Natural killer cell (primary cell): ENCODE measurements around the gene PDK2. TPM values are rescaled to one million over a fixed set of nuclear protein-coding genes. Genes with fewer than 3 reads are reported as not detected.

Experiments used
- ATAC-seq, 3 donors: fragments of 150-1000 bp in 2 of 3; fragments of 200-7000 bp in 1 of 3; cut with Tn5 transposase; 1 replicate in 1 of 3; 2 replicates in 2 of 3; pipeline ENCODE4 v1.10.0; 2021; ENCODE audit warnings: mild to moderate bottlenecking in 2 of 3, moderate library complexity in 2 of 3
- DNase-seq, 2 donors: peaks; one replicate each; pipeline versions ENCODE4 v3.0.0 to v3.0.0-alpha.2; 2013 to 2021; ENCODE audit warnings: mixed read lengths in 1 of 2
- H3K27ac ChIP-seq: one replicate; pipeline ENCODE4 v1.5.1; 2013; ENCODE audit warnings: mild to moderate bottlenecking, low read length
- H3K27me3 ChIP-seq: one replicate; pipeline ENCODE4 v1.6.1; 2013; ENCODE audit warnings: low read length; ENCODE audit not compliant: control insufficient read depth, insufficient read depth
- H3K36me3 ChIP-seq: one replicate; pipeline ENCODE4 v1.6.1; 2013; ENCODE audit warnings: low read length; ENCODE audit not compliant: control insufficient read depth, insufficient read depth
- H3K4me1 ChIP-seq: one replicate; pipeline ENCODE4 v1.6.1; 2013; ENCODE audit warnings: low read length; ENCODE audit not compliant: control insufficient read depth, insufficient read depth
- H3K4me3 ChIP-seq: one replicate; pipeline ENCODE4 v1.5.1; 2013; ENCODE audit warnings: low read length
- H3K9me3 ChIP-seq: one replicate; pipeline ENCODE4 v1.6.1; 2013; ENCODE audit warnings: low read length; ENCODE audit not compliant: control insufficient read depth, insufficient read depth
- H3K27ac Mint-ChIP-seq, 2 donors: one replicate each; pipeline ENCODE4 v1.8.0; 2022; ENCODE audit warnings: mild to moderate bottlenecking in 2 of 2, mixed read lengths in 2 of 2, moderate library complexity in 1 of 2
- H3K27me3 Mint-ChIP-seq, 2 donors: one replicate each; pipeline ENCODE4 v1.8.0; 2022; ENCODE audit warnings: low read depth in 2 of 2, mixed read lengths in 2 of 2
- H3K36me3 Mint-ChIP-seq: one replicate; pipeline ENCODE4 v1.8.0; 2022; ENCODE audit warnings: mixed read lengths
- H3K4me1 Mint-ChIP-seq, 2 donors: one replicate each; pipeline ENCODE4 v1.8.0; 2022; ENCODE audit warnings: mixed read lengths in 2 of 2
- H3K4me3 Mint-ChIP-seq: one replicate; pipeline ENCODE4 v1.8.0; 2022; ENCODE audit warnings: mild to moderate bottlenecking, moderate library complexity, mixed read lengths
- H3K9me3 Mint-ChIP-seq, 2 donors: one replicate each; pipeline ENCODE4 v1.8.0; 2022; ENCODE audit warnings: mixed read lengths in 2 of 2
- WGBS: methylation state at CpG from one replicate; pipeline ENCODE4 v1.1.7; 2013; ENCODE audit warnings: missing lambda C conversion rate; ENCODE audit not compliant: insufficient coverage; 5-methylcytosine and 5-hydroxymethylcytosine counted together
- intact Hi-C: fragments of 100-400 bp; cut with micrococcal nuclease; formaldehyde crosslinking; loops from one replicate; pipeline ENCODE4 v1.14.2; 2022
- total RNA-seq, 4 donors: library from RNA; stranded (reverse); fragments of 120-200 nt in 1 of 4; gene quantifications; one replicate each; pipeline versions ENCODE4 v1.2.3 to v1.2.4, GENCODE V29; 2013 to 2022
- TF ChIP-seq, protein P1 (sequence below): fragments of 200-600 bp; IDR thresholded peaks from one replicate; pipeline ENCODE4 v1.8.0; 2022; ENCODE audit warnings: antibody characterized with exemption

PDK2 gene
- total RNA-seq, 3 donors from 2014 or later (not counting 1 experiment from before 2014, with no cell fraction given) = 23.2 to 32.9 (median 23.6) TPM

DNA sequence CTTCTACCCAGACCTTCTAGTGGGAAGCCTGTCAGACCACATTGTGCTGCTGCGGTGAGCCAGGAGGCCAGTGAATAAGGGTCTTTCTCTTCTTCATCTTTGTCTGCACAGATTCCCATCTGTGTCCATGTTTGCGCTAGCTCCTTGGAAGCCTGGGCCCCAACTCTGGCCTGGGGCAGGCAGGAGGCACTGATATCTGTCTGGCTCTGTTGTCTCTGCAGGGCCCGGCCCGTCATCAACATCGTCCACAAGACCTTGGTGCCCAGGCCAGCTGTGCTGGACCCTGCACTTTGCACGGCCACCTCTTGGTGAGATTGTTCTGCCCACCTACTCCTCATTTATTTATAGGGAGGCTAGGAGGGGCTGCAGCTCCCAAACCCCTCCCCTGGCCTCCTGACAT, 20.9 kb upstream of the PDK2 start:
- no peaks in the 10 kb centered on the region for H3K36me3 ChIP-seq
- ATAC-seq = no peak
- DNase-seq = no peak
- no peaks in the 10 kb centered on the region for H3K9me3 Mint-ChIP-seq
- H3K9me3 ChIP-seq = no peaks in the 10 kb centered on the region
- H3K27ac Mint-ChIP-seq = no peak overlapping the region
- H3K4me3 ChIP-seq = no peak overlapping the region
- TF ChIP-seq, protein P1, sequence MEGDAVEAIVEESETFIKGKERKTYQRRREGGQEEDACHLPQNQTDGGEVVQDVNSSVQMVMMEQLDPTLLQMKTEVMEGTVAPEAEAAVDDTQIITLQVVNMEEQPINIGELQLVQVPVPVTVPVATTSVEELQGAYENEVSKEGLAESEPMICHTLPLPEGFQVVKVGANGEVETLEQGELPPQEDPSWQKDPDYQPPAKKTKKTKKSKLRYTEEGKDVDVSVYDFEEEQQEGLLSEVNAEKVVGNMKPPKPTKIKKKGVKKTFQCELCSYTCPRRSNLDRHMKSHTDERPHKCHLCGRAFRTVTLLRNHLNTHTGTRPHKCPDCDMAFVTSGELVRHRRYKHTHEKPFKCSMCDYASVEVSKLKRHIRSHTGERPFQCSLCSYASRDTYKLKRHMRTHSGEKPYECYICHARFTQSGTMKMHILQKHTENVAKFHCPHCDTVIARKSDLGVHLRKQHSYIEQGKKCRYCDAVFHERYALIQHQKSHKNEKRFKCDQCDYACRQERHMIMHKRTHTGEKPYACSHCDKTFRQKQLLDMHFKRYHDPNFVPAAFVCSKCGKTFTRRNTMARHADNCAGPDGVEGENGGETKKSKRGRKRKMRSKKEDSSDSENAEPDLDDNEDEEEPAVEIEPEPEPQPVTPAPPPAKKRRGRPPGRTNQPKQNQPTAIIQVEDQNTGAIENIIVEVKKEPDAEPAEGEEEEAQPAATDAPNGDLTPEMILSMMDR = no peak
- H3K4me1 ChIP-seq = no peaks in the 10 kb centered on the region
- H3K27me3 Mint-ChIP-seq = peaks cover 0 to 15% of the 10 kb centered on the region in 2 donors
- no peak overlapping the region for H3K4me3 Mint-ChIP-seq
- no peak overlapping the region for H3K27ac ChIP-seq
- intact Hi-C loops = no loop called here
- H3K36me3 Mint-ChIP-seq = no peaks in the 10 kb centered on the region
- H3K27me3 ChIP-seq = no peaks in the 10 kb centered on the region
- 92% methylated on average over 6 of the region's 6 CpGs for WGBS
- H3K4me1 Mint-ChIP-seq = no peaks in the 10 kb centered on the region

DNA sequence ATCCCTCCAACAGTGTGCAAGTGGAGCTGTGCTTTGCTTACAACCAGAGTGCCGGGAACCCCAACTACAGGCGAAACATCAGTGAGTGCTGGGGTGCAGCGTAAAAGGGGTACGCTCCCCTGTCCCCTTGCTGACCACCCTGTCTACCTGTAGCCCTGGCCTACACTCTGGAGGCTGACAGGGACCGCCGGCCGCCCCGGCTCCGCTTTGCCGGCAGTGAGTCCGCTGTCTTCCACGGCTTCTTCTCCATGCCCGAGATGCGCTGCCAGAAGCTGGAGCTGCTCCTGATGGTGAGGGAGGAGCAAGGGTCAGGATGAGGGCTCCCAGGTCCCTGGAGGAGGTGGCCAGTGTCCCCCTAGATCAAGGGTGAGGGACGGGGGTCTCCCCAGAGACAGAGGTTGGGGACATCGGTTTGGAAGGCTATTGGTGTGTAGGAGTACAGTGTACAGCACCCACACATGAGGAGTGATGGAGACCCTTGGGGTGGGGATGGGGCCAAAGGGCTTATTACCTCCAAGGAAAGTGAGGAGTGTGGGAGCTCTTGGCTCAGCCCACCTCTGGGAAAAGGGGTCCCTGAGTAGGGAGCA, 19.6 kb upstream of the PDK2 start:
- no peaks in the 10 kb centered on the region for H3K4me1 ChIP-seq
- H3K27me3 ChIP-seq = no peaks in the 10 kb centered on the region
- no peak overlapping the region for H3K27ac ChIP-seq
- Mint-ChIP-seq H3K27ac (no peak overlapping the region), H3K4me1 (no peaks in the 10 kb centered on the region), H3K27me3 (peaks cover 0 to 20% of the 10 kb centered on the region in 2 donors), H3K4me3 (no peak overlapping the region), H3K9me3 (no peaks in the 10 kb centered on the region), H3K36me3 (no peaks in the 10 kb centered on the region)
- WGBS = 94% methylated on average over 16 of the region's 16 CpGs
- intact Hi-C loops = no loop called here
- H3K36me3 ChIP-seq = no peaks in the 10 kb centered on the region
- ATAC-seq (no peak), DNase-seq (no peak)
- TF ChIP-seq, protein P1 = no peak
- no peak overlapping the region for H3K4me3 ChIP-seq
- H3K9me3 ChIP-seq = no peaks in the 10 kb centered on the region

DNA sequence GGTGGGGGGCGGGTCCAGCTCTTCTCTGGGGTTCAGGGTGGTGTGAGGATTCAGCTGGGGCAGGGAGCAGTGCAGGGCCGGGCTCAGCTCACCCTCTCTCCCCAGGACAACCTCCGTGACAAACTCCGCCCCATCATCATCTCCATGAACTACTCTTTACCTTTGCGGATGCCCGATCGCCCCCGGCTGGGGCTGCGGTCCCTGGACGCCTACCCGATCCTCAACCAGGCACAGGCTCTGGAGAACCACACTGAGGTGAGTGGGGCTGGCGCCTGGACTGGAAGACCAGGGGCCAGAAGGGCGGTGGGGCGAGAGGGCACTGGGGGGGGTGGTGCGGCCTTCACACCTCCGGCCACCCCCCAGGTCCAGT, 18.9 kb upstream of the PDK2 start:
- no peak for DNase-seq
- TF ChIP-seq, protein P1 = no peak

More for the DNA sequence above, 18.9 kb upstream of the PDK2 start:
- Mint-ChIP-seq H3K9me3 (no peaks in the 10 kb centered on the region), H3K4me3 (no peak overlapping the region), H3K36me3 (no peaks in the 10 kb centered on the region), H3K27ac (no peak overlapping the region), H3K27me3 (peaks cover 0 to 20% of the 10 kb centered on the region in 2 donors), H3K4me1 (no peaks in the 10 kb centered on the region)
- no peaks in the 10 kb centered on the region for H3K27me3 ChIP-seq
- H3K9me3 ChIP-seq = no peaks in the 10 kb centered on the region
- H3K4me1 ChIP-seq = no peaks in the 10 kb centered on the region
- H3K36me3 ChIP-seq = no peaks in the 10 kb centered on the region
- intact Hi-C loops = no loop called here
- H3K4me3 ChIP-seq = no peak overlapping the region
- no peak for ATAC-seq
- H3K27ac ChIP-seq = no peak overlapping the region
- WGBS = 91% methylated on average over 16 of the region's 16 CpGs
